Erythroblast (primary cell): Measurements from ENCODE around the gene TMEM61.

Source experiments
- GATA1 ChIP-seq: IDR thresholded peaks from 2 replicates; pipeline ENCODE4 v1.6.1; 2011; ENCODE audit warnings: low read depth, mild to moderate bottlenecking, control low read depth, low read length, moderate library complexity
- POLR2A ChIP-seq: IDR thresholded peaks from 2 replicates; pipeline ENCODE4 v1.6.1; 2011; ENCODE audit warnings: mild to moderate bottlenecking, low read length

DNA sequence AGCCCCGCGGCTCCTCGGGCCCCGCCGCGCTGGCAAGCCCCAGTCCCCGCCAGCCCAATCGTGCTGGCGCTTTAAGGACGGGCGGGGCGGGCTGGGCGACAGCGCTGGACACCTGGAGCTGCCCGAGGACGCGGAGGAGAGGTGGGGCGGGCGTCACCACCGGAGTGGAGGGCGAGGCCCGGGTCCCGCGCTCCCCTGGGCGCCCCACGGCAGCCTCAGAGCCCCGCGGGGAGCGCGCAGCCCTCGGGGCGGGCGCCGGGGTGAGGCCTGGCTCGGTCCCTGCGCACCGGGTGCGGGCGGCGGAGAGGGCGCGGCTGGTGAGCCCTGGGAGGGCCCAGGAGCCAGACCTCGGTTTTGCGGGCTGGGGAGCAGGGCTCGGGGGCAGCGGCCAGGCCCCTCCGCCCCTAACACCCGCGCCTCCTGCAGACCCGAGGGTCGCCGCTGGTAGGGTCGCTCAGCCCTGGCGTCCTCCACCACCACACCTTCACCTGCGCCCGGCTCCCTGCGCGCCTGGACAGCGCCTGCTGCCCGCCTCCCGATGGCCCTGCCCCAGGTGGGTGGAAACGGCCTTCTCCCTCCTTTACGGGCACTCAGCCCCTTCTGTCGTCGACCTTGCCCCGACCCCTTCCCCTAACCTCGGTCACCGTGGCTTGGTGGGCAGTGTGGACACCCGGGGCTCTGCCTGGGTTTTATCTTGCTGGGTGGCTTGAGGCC, at the start of gene TMEM61:
- TF ChIP-seq POLR2A (no peak), GATA1 (no peak)
